K562 (cell line): ENCODE measurements around the gene ZBTB24. TPM values are rescaled to one million over a fixed set of nuclear protein-coding genes. Genes with fewer than 3 reads are reported as not detected.

Experiments used
- FOXK1 ChIP-seq: sonication (generic); formaldehyde crosslinking; IDR thresholded peaks from 2 replicates; pipeline ENCODE4 v1.8.0; 2022; ENCODE audit warnings: missing genetic modification reagents, mild to moderate bottlenecking, borderline replicate concordance
- HNRNPLL ChIP-seq: fragments of 200-400 bp; formaldehyde crosslinking; IDR thresholded peaks from 2 replicates; pipeline ENCODE4 v1.6.1; 2017; ENCODE audit warnings: low read length, low read depth, mild to moderate bottlenecking; ENCODE audit not compliant: poor library complexity, severe bottlenecking
- REST ChIP-seq, 2 experiments: fragments of 450-650 bp; formaldehyde crosslinking in 1 of 2; IDR thresholded peaks; 2 replicates each; pipeline versions ENCODE4 v1.4.0 to v1.6.1; 2014 to 2020; ENCODE audit warnings: mild to moderate bottlenecking in 2 of 2, borderline replicate concordance in 1 of 2, low read depth in 1 of 2
- ZBTB34 ChIP-seq: fragments of 250-450 bp; sonication (Bioruptor Pico); IDR thresholded peaks from 2 replicates; pipeline ENCODE4 v1.8.0; 2021; ENCODE audit warnings: mild to moderate bottlenecking, moderate library complexity
- ZNF174 ChIP-seq: fragments of 250-450 bp; sonication (Bioruptor Pico); IDR thresholded peaks from 2 replicates; pipeline ENCODE4 v1.4.0; 2020; ENCODE audit warnings: mild to moderate bottlenecking
- ZNF23 ChIP-seq: fragments of 250-450 bp; sonication (Bioruptor Pico); IDR thresholded peaks from 2 replicates; pipeline ENCODE4 v1.4.0; 2020; ENCODE audit warnings: mild to moderate bottlenecking
- polyA plus RNA-seq, 8 experiments: library from polyadenylated mRNA; depleted of rRNA in 4 of 8; stranded (reverse) in 5 of 8; unstranded in 3 of 8; fragments of >200 nt; fragmentation: Nextera tagmentation in 2 of 8; fragmentation: Illumina TruSeq in 1 of 8; extraction: Ambion mirVana in 2 of 8; extraction: Trizol in 1 of 8; gene quantifications; 2 replicates each; pipeline versions ENCODE4 v1.2.1 to v1.2.3, GENCODE V29; 2011 to 2014; ENCODE audit warnings: inconsistent platforms in 1 of 8, missing spikeins in 1 of 8
- total RNA-seq, 7 experiments: library from RNA; depleted of rRNA in 6 of 7; stranded (reverse); fragments of >200 nt in 6 of 7; fragmentation: Illumina TruSeq in 2 of 7; extraction: Trizol in 2 of 7; gene quantifications; 2 replicates each; pipeline versions ENCODE4 v1.2.1 to v1.2.3, GENCODE V29; 2011 to 2021; ENCODE audit warnings: low replicate concordance in 1 of 7

The ZBTB24 gene
- total and polyA plus RNA-seq, 9 of the 15 experiments (the other 6 are each of a cell fraction or from before 2014, with no cell fraction given): 2.0 to 16.7 (median 8.3) TPM

GRCh38 chr6:109421184-109421583 lies 61.8 kb downstream of the ZBTB24 start (continued):
- no peak for TF ChIP-seq REST (IDR thresholded peaks at IDR 0.05; ENCODE audit: borderline replicate concordance)
- TF ChIP-seq REST (CRISPR knock-in tag; IDR thresholded peaks at IDR 0.05; ENCODE audit: low read depth): no peak
- TF ChIP-seq ZBTB34 (CRISPR knock-in tag): no peak
- no peak for TF ChIP-seq ZNF174
- TF ChIP-seq HNRNPLL: no peak
- no peak for TF ChIP-seq ZNF23 (CRISPR knock-in tag)
- no peak for TF ChIP-seq FOXK1
